Mesenchymal stem cell (in vitro differentiated cells and primary cell): ENCODE results near the gene INSM1.

Experiments
- DNase-seq: peaks from one replicate; pipeline ENCODE4 v3.0.0-alpha.2; 2013
- H2AFZ ChIP-seq: one replicate; pipeline ENCODE4 v1.6.1; 2013; ENCODE audit warnings: low read depth, mild to moderate bottlenecking, control low read depth, inconsistent platforms, low read length, moderate library complexity
- H2AK5ac ChIP-seq: 2 replicates; pipeline ENCODE4 v1.6.1; 2013; ENCODE audit warnings: low read length, moderate library complexity, mild to moderate bottlenecking, inconsistent platforms; ENCODE audit not compliant: severe bottlenecking
- H2BK120ac ChIP-seq: one replicate; pipeline ENCODE4 v1.6.1; 2013; ENCODE audit warnings: low read depth, mild to moderate bottlenecking, inconsistent platforms, low read length, moderate library complexity
- H2BK12ac ChIP-seq, 2 experiments: one replicate each; pipeline ENCODE4 v1.6.1; 2013; ENCODE audit warnings: inconsistent platforms in 2 of 2, low read length in 2 of 2, mild to moderate bottlenecking in 2 of 2, moderate library complexity in 2 of 2, control low read depth in 1 of 2
- H2BK15ac ChIP-seq: one replicate; pipeline ENCODE4 v1.6.1; 2013; ENCODE audit warnings: mild to moderate bottlenecking, low read depth, inconsistent platforms; ENCODE audit not compliant: poor library complexity, severe bottlenecking
- H2BK5ac ChIP-seq: 2 replicates; pipeline ENCODE4 v1.6.1; 2013; ENCODE audit warnings: low read depth, mild to moderate bottlenecking, low read length, control low read depth, inconsistent platforms; ENCODE audit not compliant: poor library complexity, severe bottlenecking
- H3K14ac ChIP-seq, 2 experiments: one replicate each; pipeline ENCODE4 v1.6.1; 2013; ENCODE audit warnings: inconsistent platforms in 2 of 2, low read length in 2 of 2, control low read depth in 1 of 2, mild to moderate bottlenecking in 1 of 2, moderate library complexity in 1 of 2
- H3K18ac ChIP-seq, 2 experiments: one replicate each; pipeline ENCODE4 v1.6.1; 2013; ENCODE audit warnings: inconsistent platforms in 2 of 2, low read length in 2 of 2, control low read depth in 1 of 2, low read depth in 1 of 2, mild to moderate bottlenecking in 1 of 2
- H3K23ac ChIP-seq, 2 experiments: one replicate each; pipeline ENCODE4 v1.6.1; 2013; ENCODE audit warnings: inconsistent platforms in 2 of 2, low read length in 2 of 2, mild to moderate bottlenecking in 2 of 2, moderate library complexity in 2 of 2, control low read depth in 1 of 2
- H3K27ac ChIP-seq: 2 replicates; pipeline ENCODE4 v1.5.1; 2013; ENCODE audit warnings: mild to moderate bottlenecking, moderate library complexity, low read length, control low read depth, inconsistent platforms; ENCODE audit not compliant: poor library complexity, severe bottlenecking
- H3K27me3 ChIP-seq, 2 experiments: 2 replicates each; pipeline versions ENCODE4 v1.6.1 to v1.7.0; 2013; ENCODE audit warnings: low read length in 2 of 2, mild to moderate bottlenecking in 2 of 2, moderate library complexity in 2 of 2, control low read depth in 1 of 2, inconsistent platforms in 1 of 2; ENCODE audit not compliant: control insufficient read depth in 1 of 2, insufficient read depth in 1 of 2
- H3K36me3 ChIP-seq, 2 experiments: 2 replicates each; pipeline versions ENCODE4 v1.6.1 to v1.7.0; 2013; ENCODE audit warnings: low read length in 2 of 2, control low read depth in 1 of 2, inconsistent platforms in 1 of 2, low read depth in 1 of 2, mild to moderate bottlenecking in 1 of 2; ENCODE audit not compliant: insufficient read depth in 2 of 2, control insufficient read depth in 1 of 2
- H3K4ac ChIP-seq, 2 experiments: one replicate each; pipeline ENCODE4 v1.6.1; 2013; ENCODE audit warnings: inconsistent platforms in 2 of 2, low read length in 2 of 2, mild to moderate bottlenecking in 2 of 2, moderate library complexity in 2 of 2, control low read depth in 1 of 2, low read depth in 1 of 2
- H3K4me1 ChIP-seq: 2 replicates; pipeline ENCODE4 v1.6.1; 2013; ENCODE audit warnings: low read depth, low read length, control low read depth; ENCODE audit not compliant: control insufficient read depth, insufficient read depth
- H3K4me2 ChIP-seq: 2 replicates; pipeline ENCODE4 v1.6.1; 2013; ENCODE audit warnings: low read length, mild to moderate bottlenecking, inconsistent platforms; ENCODE audit not compliant: poor library complexity, severe bottlenecking
- H3K4me3 ChIP-seq, 2 experiments: 2 replicates each; pipeline versions ENCODE4 v1.5.1 to v1.7.0; 2013; ENCODE audit warnings: low read length in 2 of 2, mild to moderate bottlenecking in 2 of 2, control low read depth in 1 of 2, low read depth in 1 of 2; ENCODE audit not compliant: insufficient read depth in 1 of 2
- H3K79me1 ChIP-seq: replicated peaks from 2 replicates; pipeline ENCODE4 v1.6.1; 2013; ENCODE audit warnings: mild to moderate bottlenecking, control low read depth, low read length, inconsistent platforms; ENCODE audit not compliant: poor library complexity, severe bottlenecking
- H3K9ac ChIP-seq: 2 replicates; pipeline ENCODE4 v1.7.0; 2013; ENCODE audit warnings: mild to moderate bottlenecking, low read length, moderate library complexity
- H3K9me3 ChIP-seq: 2 replicates; pipeline ENCODE4 v1.7.0; 2013; ENCODE audit warnings: mild to moderate bottlenecking, low read length; ENCODE audit not compliant: control insufficient read depth
- H4K8ac ChIP-seq: one replicate; pipeline ENCODE4 v1.6.1; 2013; ENCODE audit warnings: inconsistent platforms, mild to moderate bottlenecking, low read length, moderate library complexity
- H4K91ac ChIP-seq: one replicate; pipeline ENCODE4 v1.6.1; 2013; ENCODE audit warnings: mild to moderate bottlenecking, low read length, inconsistent platforms
- WGBS: methylation state at CpG from one replicate; pipeline ENCODE4 v1.1.7; 2013; ENCODE audit warnings: mixed read lengths; 5-methylcytosine and 5-hydroxymethylcytosine counted together

The INSM1 gene

DNA sequence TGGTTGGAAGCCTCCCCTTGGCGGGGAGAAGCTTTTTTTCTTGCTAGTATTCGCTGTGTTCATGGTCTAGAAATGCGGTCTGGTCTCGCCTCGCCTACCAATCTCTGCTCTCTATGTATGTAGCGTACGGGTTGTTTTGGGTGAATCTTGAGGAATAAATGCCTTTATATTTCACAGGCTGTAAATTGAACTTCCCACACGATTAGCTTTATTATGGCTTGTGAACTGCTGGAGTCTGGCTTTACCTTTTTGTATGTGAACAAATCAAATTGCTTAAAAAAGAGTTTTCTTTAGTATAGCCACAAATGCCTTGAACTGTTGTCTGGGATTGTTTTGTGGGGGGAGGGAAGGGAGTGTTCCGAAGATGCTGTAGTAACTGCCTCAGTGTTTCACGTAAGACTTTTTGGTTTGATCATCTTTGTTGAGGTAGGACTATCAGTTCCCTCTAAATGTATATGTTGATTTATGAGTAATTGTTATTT, 2.2 kb downstream of the INSM1 start:
- Histone ChIP-seq H3K4me2 (no peak overlapping the region), H3K18ac (no peak overlapping the region), H2BK15ac (no peak overlapping the region), H2AFZ (no peak overlapping the region), H3K4me1 (peaks cover 32% of the 10 kb centered on the region), H3K4ac (no peak overlapping the region), H4K91ac (no peak overlapping the region), H2AK5ac (no peak overlapping the region), H3K23ac (no peak overlapping the region), H3K27me3 (peaks cover 81 to 87% of the 10 kb centered on the region in 2 experiments), H3K9ac (no peak overlapping the region), H3K14ac (no peak overlapping the region), H4K8ac (no peak overlapping the region), H2BK5ac (no peak overlapping the region), H3K27ac (no peak overlapping the region), H2BK12ac (no peak overlapping the region), H2BK120ac (no peak overlapping the region), H3K4me3 (no peak overlapping the region), H3K9me3 (no peaks in the 10 kb centered on the region), H3K36me3 (no peaks in the 10 kb centered on the region), H3K79me1 (no peaks in the 10 kb centered on the region)
- WGBS = 4% methylated on average over 7 of the region's 10 CpGs
- no peak for DNase-seq

DNA sequence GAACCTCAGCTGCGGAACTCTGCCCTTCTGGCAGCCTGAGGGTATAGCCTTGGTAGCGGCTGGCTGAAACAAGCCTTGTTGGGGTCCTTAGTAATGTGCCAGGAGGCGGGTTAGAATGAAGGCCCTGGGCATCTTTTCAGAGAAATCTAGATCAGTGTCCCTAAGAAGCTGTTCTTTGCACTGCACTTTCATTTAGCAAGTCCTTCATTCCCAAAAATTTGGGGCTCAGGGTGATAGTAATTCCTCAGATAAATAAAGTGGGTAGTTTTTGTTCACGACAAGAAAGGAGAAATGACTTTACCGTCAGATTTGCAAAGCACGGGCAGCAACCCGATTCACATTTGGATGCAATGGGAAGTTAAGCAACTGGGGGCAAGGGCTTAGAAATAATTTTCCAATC, 3.2 kb downstream of the INSM1 start:
- no peak overlapping the region for H3K18ac ChIP-seq
- H4K91ac ChIP-seq = no peak overlapping the region
- no peak overlapping the region for H2BK12ac ChIP-seq
- peaks cover 83 to 87% of the 10 kb centered on the region in 2 experiments for H3K27me3 ChIP-seq
- no peak overlapping the region for H2BK120ac ChIP-seq
- H3K9ac ChIP-seq = no peak overlapping the region
- no peak for DNase-seq
- WGBS = 35% methylated on average over 6 of the region's 7 CpGs
- H2AK5ac ChIP-seq = no peak overlapping the region
- H3K36me3 ChIP-seq = no peaks in the 10 kb centered on the region
- H2BK5ac ChIP-seq = no peak overlapping the region
- peaks cover 31% of the 10 kb centered on the region for H3K4me1 ChIP-seq
- H3K4me3 ChIP-seq = no peak overlapping the region
- H3K4me2 ChIP-seq = no peak overlapping the region
- H3K14ac ChIP-seq = no peak overlapping the region
- no peak overlapping the region for H2BK15ac ChIP-seq
- no peak overlapping the region for H2AFZ ChIP-seq
- H3K27ac ChIP-seq = no peak overlapping the region
- H4K8ac ChIP-seq = no peak overlapping the region
- no peaks in the 10 kb centered on the region for H3K9me3 ChIP-seq
- no peaks in the 10 kb centered on the region for H3K79me1 ChIP-seq
- no peak overlapping the region for H3K4ac ChIP-seq
- H3K23ac ChIP-seq = no peak overlapping the region

DNA sequence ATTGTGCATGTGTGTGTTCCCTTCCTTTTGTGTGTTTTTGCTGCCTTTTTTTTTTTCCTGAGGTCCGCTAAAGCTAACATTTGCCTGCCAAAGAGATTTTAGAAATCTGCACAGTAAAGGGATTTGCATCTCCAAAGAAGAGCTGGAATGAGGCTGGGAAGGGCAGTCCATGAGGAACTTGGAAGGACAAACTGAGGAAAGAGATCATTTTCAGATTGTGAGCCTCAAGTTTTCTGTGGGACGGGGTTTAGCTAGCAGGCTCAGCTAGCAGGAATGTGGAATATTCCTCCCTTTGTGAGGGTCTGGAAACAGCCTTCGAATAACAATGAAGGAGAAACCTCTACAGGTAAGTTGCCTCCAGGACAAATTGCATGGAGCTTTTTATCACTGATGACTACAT, 3.8 kb downstream of the INSM1 start:
- no peak overlapping the region for H3K4ac ChIP-seq
- no peak overlapping the region for H3K14ac ChIP-seq
- H2AK5ac ChIP-seq = no peak overlapping the region

DNA sequence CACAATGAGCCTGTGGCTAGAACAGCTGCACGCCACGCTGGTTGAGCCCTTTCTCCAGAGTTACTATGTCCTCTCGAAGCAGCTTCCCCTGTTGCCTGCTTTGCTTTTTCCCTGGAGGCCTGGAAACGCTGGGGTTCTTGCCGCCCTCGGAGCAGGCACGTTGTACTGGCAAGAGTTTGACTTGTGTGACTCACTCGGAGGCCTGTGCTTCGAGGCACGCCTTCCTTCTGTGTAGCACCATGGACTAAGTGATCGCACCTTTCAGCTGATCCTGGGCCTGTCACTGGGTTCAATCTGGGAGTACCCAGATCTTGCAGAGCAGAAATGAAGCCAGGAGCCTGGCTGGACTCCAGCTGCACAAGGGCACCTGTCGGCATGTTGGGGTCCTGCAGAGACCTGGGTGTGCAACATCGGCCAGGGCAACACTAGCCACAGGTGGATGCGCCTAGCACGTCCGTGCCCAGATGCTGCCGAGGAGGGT, 5.2 kb downstream of the INSM1 start:
- DNase-seq = no peak
- WGBS = 66% methylated on average over 17 of the region's 17 CpGs

More for the DNA sequence above, 3.8 kb downstream of the INSM1 start:
- Histone ChIP-seq H3K9me3 (no peaks in the 10 kb centered on the region), H3K4me1 (peaks cover 30% of the 10 kb centered on the region), H2AFZ (no peak overlapping the region), H2BK120ac (no peak overlapping the region), H3K23ac (no peak overlapping the region), H3K9ac (no peak overlapping the region), H2BK12ac (no peak overlapping the region), H4K8ac (no peak overlapping the region), H3K18ac (no peak overlapping the region), H3K4me2 (no peak overlapping the region), H3K79me1 (no peaks in the 10 kb centered on the region), H4K91ac (no peak overlapping the region), H3K4me3 (no peak overlapping the region), H3K36me3 (no peaks in the 10 kb centered on the region), H3K27me3 (peaks cover 78 to 87% of the 10 kb centered on the region in 2 experiments), H2BK5ac (no peak overlapping the region), H2BK15ac (no peak overlapping the region), H3K27ac (no peak overlapping the region)
- 49% methylated on average over 3 of the region's 3 CpGs for WGBS
- no peak for DNase-seq

More for the DNA sequence above, 5.2 kb downstream of the INSM1 start:
- no peak overlapping the region for H4K8ac ChIP-seq
- no peaks in the 10 kb centered on the region for H3K9me3 ChIP-seq
- no peak overlapping the region for H2BK12ac ChIP-seq
- H3K27ac ChIP-seq = no peak overlapping the region
- no peak overlapping the region for H3K18ac ChIP-seq
- H3K27me3 ChIP-seq = peaks cover 66 to 77% of the 10 kb centered on the region in 2 experiments
- no peak overlapping the region for H3K4me2 ChIP-seq
- no peaks in the 10 kb centered on the region for H3K79me1 ChIP-seq
- H2AK5ac ChIP-seq = no peak overlapping the region
- H4K91ac ChIP-seq = no peak overlapping the region
- H3K4me3 ChIP-seq = no peak overlapping the region
- no peaks in the 10 kb centered on the region for H3K36me3 ChIP-seq
- no peak overlapping the region for H3K4ac ChIP-seq
- H2AFZ ChIP-seq = no peak overlapping the region
- H3K4me1 ChIP-seq = peaks cover 15% of the 10 kb centered on the region
- H3K23ac ChIP-seq = no peak overlapping the region
- no peak overlapping the region for H2BK120ac ChIP-seq
- no peak overlapping the region for H2BK5ac ChIP-seq
- H3K14ac ChIP-seq = no peak overlapping the region
- H3K9ac ChIP-seq = no peak overlapping the region
- H2BK15ac ChIP-seq = no peak overlapping the region
